HG02884 (cell line): ENCODE data around the gene UBE2G1.
A peak's percentile ranks its signal among the peaks of the same experiment; 100 is the strongest.
"Not testable (repeated sequence)": the region's sequence is repeated elsewhere in the genome, so short reads cannot be mapped to it uniquely, and the experiment has no call there.

ENCODE experiments used
- ATAC-seq: cut with Tn5 transposase; IDR thresholded peaks from one replicate; pipeline ENCODE4 v1.9.1; 2021; ENCODE audit warnings: mild to moderate bottlenecking, moderate library complexity; ENCODE audit not compliant: unreplicated experiment

Gene UBE2G1

GRCh38 chr17:4375796-4376440, 9.4 kb upstream of the UBE2G1 start:
- not testable (repeated sequence) for ATAC-seq

GRCh38 chr17:4375039-4375748, 8.7 kb upstream of the UBE2G1 start:
- ATAC-seq = peak; percentile 65

GRCh38 chr17:4369557-4370230, 3.2 kb upstream of the UBE2G1 start:
- ATAC-seq = no peak

GRCh38 chr17:4368341-4368740, 1.9 kb upstream of the UBE2G1 start:
- no peak for ATAC-seq

GRCh38 chr17:4367177-4367576, 702 bp upstream of the UBE2G1 start:
- not testable (repeated sequence) for ATAC-seq

- ATAC-seq = peak; percentile 3
Measured at GRCh38 chr17:4365628-4366326, 698 bp downstream of the UBE2G1 start.

GRCh38 chr17:4365103-4365627, 1.3 kb downstream of the UBE2G1 start:
- peak; percentile 49 for ATAC-seq

GRCh38 chr17:4364622-4365041, 1.8 kb downstream of the UBE2G1 start:
- no peak for ATAC-seq

- ATAC-seq = no peak
Measured at GRCh38 chr17:4362141-4362540, 4.3 kb downstream of the UBE2G1 start.

- ATAC-seq = no peak
Measured at GRCh38 chr17:4358154-4358553, 8.3 kb downstream of the UBE2G1 start.

GRCh38 chr17:4357671-4358070, 8.8 kb downstream of the UBE2G1 start:
- ATAC-seq = no peak

- ATAC-seq = no peak
Measured at GRCh38 chr17:4357030-4357628, 9.3 kb downstream of the UBE2G1 start.

GRCh38 chr17:4354862-4355514, 11.5 kb downstream of the UBE2G1 start:
- no peak for ATAC-seq

- no peak for ATAC-seq
Measured at GRCh38 chr17:4354206-4354605, 12.3 kb downstream of the UBE2G1 start.

- not testable (repeated sequence) for ATAC-seq
Measured at GRCh38 chr17:4350214-4350613, 16.3 kb downstream of the UBE2G1 start.

GRCh38 chr17:4345581-4346252, 20.8 kb downstream of the UBE2G1 start:
- no peak for ATAC-seq

- no peak for ATAC-seq
Measured at GRCh38 chr17:4344926-4345325, 21.5 kb downstream of the UBE2G1 start.

GRCh38 chr17:4342535-4342934, 23.9 kb downstream of the UBE2G1 start:
- no peak for ATAC-seq

GRCh38 chr17:4341616-4341977, 24.9 kb downstream of the UBE2G1 start:
- no peak for ATAC-seq
